WTC11 (cell line): ENCODE data around the gene ATP8B3. TPM values are rescaled to one million over a fixed set of nuclear protein-coding genes. Genes with fewer than 3 reads are reported as not detected.

Experiments
- ATAC-seq: fragments of 200-7000 bp; cut with Tn5 transposase; 2 replicates; pipeline ENCODE4 v1.10.0; 2021; ENCODE audit warnings: mild to moderate bottlenecking, moderate library complexity
- CTCF ChIA-PET: fragments of 300-600 bp; sonication (Branson Sonifier 250); formaldehyde crosslinking; loops from one replicate; lab custom pipeline; 2021; ENCODE audit warnings: antibody characterized with exemption; lab: Charles Lee
- POLR2A ChIA-PET: fragments of 350-600 bp; sonication (Branson Sonifier 250); formaldehyde crosslinking; loops from one replicate; lab custom pipeline; 2021; ENCODE audit warnings: antibody characterized with exemption; lab: Charles Lee
- DNase-seq: peaks from one replicate; pipeline ENCODE4 v3.0.0; 2021; ENCODE audit warnings: low spot score
- H3K27ac Mint-ChIP-seq: 2 replicates; pipeline ENCODE4 v1.8.0; 2021; ENCODE audit warnings: mixed read lengths
- H3K27me3 Mint-ChIP-seq: 2 replicates; pipeline ENCODE4 v1.8.0; 2021; ENCODE audit warnings: low read depth, mild to moderate bottlenecking, moderate library complexity, mixed read lengths
- H3K36me3 Mint-ChIP-seq: 2 replicates; pipeline ENCODE4 v1.8.0; 2021; ENCODE audit warnings: mixed read lengths
- H3K4me1 Mint-ChIP-seq: 2 replicates; pipeline ENCODE4 v1.8.0; 2022; ENCODE audit warnings: mixed read lengths
- H3K4me3 Mint-ChIP-seq: 2 replicates; pipeline ENCODE4 v1.8.0; 2021; ENCODE audit warnings: mild to moderate bottlenecking, moderate library complexity, mixed read lengths
- H3K9me3 Mint-ChIP-seq: 2 replicates; pipeline ENCODE4 v1.8.0; 2021; ENCODE audit warnings: mixed read lengths
- ATF3 ChIP-seq: sonication (generic); formaldehyde crosslinking; conservative IDR thresholded peaks from 2 replicates; pipeline ENCODE4 v1.8.1; 2022; ENCODE audit warnings: mild to moderate bottlenecking, missing genetic modification reagents
- ATF6 ChIP-seq: sonication (generic); formaldehyde crosslinking; IDR thresholded peaks from 2 replicates; pipeline ENCODE4 v1.8.1; 2023; ENCODE audit warnings: mild to moderate bottlenecking, missing genetic modification reagents
- CREB1 ChIP-seq: sonication (generic); formaldehyde crosslinking; IDR thresholded peaks from 2 replicates; pipeline ENCODE4 v1.8.0; 2023; ENCODE audit warnings: mild to moderate bottlenecking, missing genetic modification reagents
- CREM ChIP-seq: sonication (generic); formaldehyde crosslinking; IDR thresholded peaks from 2 replicates; pipeline ENCODE4 v1.8.1; 2022; ENCODE audit warnings: mild to moderate bottlenecking, missing genetic modification reagents, moderate library complexity
- E2F1 ChIP-seq: sonication (generic); formaldehyde crosslinking; IDR thresholded peaks from 2 replicates; pipeline ENCODE4 v1.8.0; 2022; ENCODE audit warnings: mild to moderate bottlenecking, missing genetic modification reagents
- E2F4 ChIP-seq: sonication (generic); formaldehyde crosslinking; IDR thresholded peaks from 2 replicates; pipeline ENCODE4 v1.8.1; 2022; ENCODE audit warnings: low read depth, mild to moderate bottlenecking, moderate library complexity, missing genetic modification reagents, borderline replicate concordance
- ERG ChIP-seq: fragments of 250-450 bp; sonication (Bioruptor Pico); IDR thresholded peaks from 2 replicates; pipeline ENCODE4 v1.8.0; 2021; ENCODE audit warnings: mild to moderate bottlenecking
- FOXP4 ChIP-seq: sonication (generic); formaldehyde crosslinking; IDR thresholded peaks from 2 replicates; pipeline ENCODE4 v1.8.0; 2022; ENCODE audit warnings: mild to moderate bottlenecking, missing genetic modification reagents
- GABPB1 ChIP-seq: sonication (generic); formaldehyde crosslinking; IDR thresholded peaks from 2 replicates; pipeline ENCODE4 v1.8.1; 2023; ENCODE audit warnings: mild to moderate bottlenecking, missing genetic modification reagents
- GRHL2 ChIP-seq: fragments of 250-450 bp; sonication (Bioruptor Pico); IDR thresholded peaks from 2 replicates; pipeline ENCODE4 v1.8.0; 2022; ENCODE audit warnings: mild to moderate bottlenecking, moderate library complexity; ENCODE audit not compliant: insufficient replicate concordance, severe bottlenecking
- NFE2L1 ChIP-seq: sonication (generic); formaldehyde crosslinking; IDR thresholded peaks from 2 replicates; pipeline ENCODE4 v1.8.1; 2023; ENCODE audit warnings: missing genetic modification reagents
- PRDM15 ChIP-seq: sonication (generic); formaldehyde crosslinking; IDR thresholded peaks from 2 replicates; pipeline ENCODE4 v1.8.0; 2022; ENCODE audit warnings: missing genetic modification reagents
- PREB ChIP-seq: sonication (generic); formaldehyde crosslinking; IDR thresholded peaks from 2 replicates; pipeline ENCODE4 v1.8.1; 2022; ENCODE audit warnings: mild to moderate bottlenecking, missing genetic modification reagents, moderate library complexity, borderline replicate concordance
- TP53 ChIP-seq: sonication (generic); formaldehyde crosslinking; IDR thresholded peaks from 2 replicates; pipeline ENCODE4 v1.8.1; 2023; ENCODE audit warnings: mild to moderate bottlenecking, missing genetic modification reagents
- ZNF671 ChIP-seq: fragments of 250-450 bp; sonication (Bioruptor Pico); IDR thresholded peaks from 2 replicates; pipeline ENCODE4 v1.8.0; 2021; ENCODE audit warnings: mild to moderate bottlenecking
- ZSCAN18 ChIP-seq: fragments of 250-450 bp; sonication (Bioruptor Pico); IDR thresholded peaks from 2 replicates; pipeline ENCODE4 v2.1.2; 2022; ENCODE audit warnings: mild to moderate bottlenecking, moderate library complexity
- total RNA-seq: library from RNA; stranded (reverse); gene quantifications from 3 replicates; pipeline ENCODE4 v1.2.3, GENCODE V29; 2021

ATP8B3 gene
- total RNA-seq, 1 experiment from 2014 or later, result 5.5 TPM

- TF ChIP-seq PRDM15 (no peak), ATF6 (CRISPR knock-in tag) (no peak), ATF3 (CRISPR knock-in tag) (no peak), ZSCAN18 (no peak), ERG (CRISPR knock-in tag) (no peak), E2F1 (CRISPR knock-in tag) (no peak), TP53 (CRISPR knock-in tag) (no peak), NFE2L1 (CRISPR knock-in tag) (no peak), ZNF671 (no peak), E2F4 (CRISPR knock-in tag) (no peak)
These were observed 57.2 kb downstream of the ATP8B3 start (continued) for GRCh38 chr19:1754636-1755466.

GRCh38 chr19:1754018-1754635, 57.9 kb downstream of the ATP8B3 start:
- Mint-ChIP-seq H3K9me3 (no peaks in the 10 kb centered on the region), H3K36me3 (no peaks in the 10 kb centered on the region), H3K27ac (no peak overlapping the region), H3K4me3 (no peak overlapping the region), H3K4me1 (peaks cover 11% of the 10 kb centered on the region), H3K27me3 (peaks cover 91% of the 10 kb centered on the region)
- ATAC-seq (no peak), DNase-seq (no peak)
- CTCF ChIA-PET, result interaction anchor here (0.6 to 3.5 kb wide), 7 partner anchors 12 to 208 kb away, joined by 3 to 22 read pairs (median 9); no protein-coding TSS in a partner anchor
- POLR2A ChIA-PET, result no interaction called here
- TF ChIP-seq PREB (no peak), CREB1 (no peak), FOXP4 (CRISPR knock-in tag) (no peak), CREM (CRISPR knock-in tag) (no peak), GRHL2 (no peak), GABPB1 (CRISPR knock-in tag) (no peak)
